Measurements from ENCODE around the gene MAPKAPK3. TPM values are rescaled to one million over a fixed set of nuclear protein-coding genes. Genes with fewer than 3 reads are reported as not detected.
A peak's percentile ranks its signal among the peaks of the same experiment; 100 is the strongest.

MAPKAPK3 gene
- total and polyA plus RNA-seq, 12 donors = 134 to 496 (median 328) TPM

- DNase-seq (peak in 1 of 2 donors; percentile 35), ATAC-seq (no peak)
- WGBS, 2 donors = 40 to 46% methylated on average over 7 of the region's 7 CpGs
- TF ChIP-seq CTCF (IDR thresholded peaks at IDR 0.05) = no peak
- Histone ChIP-seq H3K27me3 (no peaks in the 10 kb centered on the region), H3K4me1 (peaks cover 6 to 57% (median 34%) of the 10 kb centered on the region in 9 donors), H3K9me3 (no peaks in the 10 kb centered on the region), H3K27ac (peak overlapping the region in 7 of 10 donors; percentile 38 to 88 (median 64)), H3K36me3 (peaks cover 0 to 23% (median 12%) of the 10 kb centered on the region in 9 donors), H3K4me3 (no peak overlapping the region)
- intact Hi-C loops (cut with DNase I) = loop anchor here in 4 of 10 donors (1.0 to 5.0 kb wide), 3 partner anchors 33 to 35 kb away; partner anchors contain the start of gene MAPKAPK3 (in 2 of the 4)
Observed at GRCh38 chr3:50651920-50652529, 35.1 kb downstream of the MAPKAPK3 start.

- ATAC-seq (peak in 7 of 8 donors; percentile 7 to 43 (median 26)), DNase-seq (peak; percentile 37 to 52)
- Histone ChIP-seq H3K27ac (peak overlapping the region in 6 of 10 donors; percentile 44 to 88 (median 64)), H3K4me1 (peaks cover 6 to 50% (median 31%) of the 10 kb centered on the region in 9 donors), H3K4me3 (no peak overlapping the region), H3K27me3 (no peaks in the 10 kb centered on the region), H3K9me3 (no peaks in the 10 kb centered on the region), H3K36me3 (peaks cover 0 to 17% (median 6%) of the 10 kb centered on the region in 9 donors)
- WGBS, 2 donors = 60 to 65% methylated on average over 2 of the region's 2 CpGs
- peak in 8 of 9 donors; percentile 28 to 64 (median 52) for TF ChIP-seq CTCF (IDR thresholded peaks at IDR 0.05)
- intact Hi-C loops (cut with DNase I) = loop anchor here in 3 of 10 donors (1.0 to 5.0 kb wide), 2 partner anchors 33 to 35 kb away; partner anchors contain the start of gene MAPKAPK3 (in 2 of the 3)
Observed at GRCh38 chr3:50652709-50653108, 35.8 kb downstream of the MAPKAPK3 start.

- TF ChIP-seq CTCF (IDR thresholded peaks at IDR 0.05) = no peak
- ATAC-seq = peak in 1 of 8 donors; percentile 0
- Histone ChIP-seq H3K27ac (no peak overlapping the region), H3K36me3 (peaks cover 0 to 3% (median 0%) of the 10 kb centered on the region in 9 donors), H3K9me3 (no peaks in the 10 kb centered on the region), H3K4me3 (no peak overlapping the region), H3K4me1 (peaks cover 2 to 36% (median 18%) of the 10 kb centered on the region in 9 donors), H3K27me3 (no peaks in the 10 kb centered on the region)
- DNase-seq = no peak
- 63 to 73% methylated on average over 3 of the region's 3 CpGs for WGBS, 2 donors
- intact Hi-C loops (cut with DNase I) = loop anchor here in 2 of 10 donors (5.0 kb wide), 1 partner anchor 37 kb away; the partner anchor contains the start of gene MAPKAPK3 (in 2 of the 2)
Observed at GRCh38 chr3:50653937-50654595, 37.1 kb downstream of the MAPKAPK3 start.

- no peak for TF ChIP-seq CTCF (IDR thresholded peaks at IDR 0.05)
- intact Hi-C loops (cut with DNase I) = no loop called here
- ATAC-seq (peak in 2 of 8 donors; percentile 3 to 15), DNase-seq (no peak)
- H3K4me3 ChIP-seq = no peak overlapping the region
- H3K36me3 ChIP-seq = no peaks in the 10 kb centered on the region
- H3K9me3 ChIP-seq = no peaks in the 10 kb centered on the region
- H3K4me1 ChIP-seq = peaks cover 2 to 25% (median 10%) of the 10 kb centered on the region in 9 donors
- no peaks in the 10 kb centered on the region for H3K27me3 ChIP-seq
- 42 to 53% methylated on average over 3 of the region's 3 CpGs for WGBS, 2 donors
- H3K27ac ChIP-seq = no peak overlapping the region
Observed at GRCh38 chr3:50655009-50655830, 38.3 kb downstream of the MAPKAPK3 start.

Measured in heart right ventricle (tissue), 16 donors.